Stimulated activated CD4-positive, alpha-beta T cell treated with anti-CD3 and anti-CD28 coated beads, Interleukin-2, amount 100 ng/mL, for 4 hours (primary cell): ENCODE data around the gene MUC16.

Source experiments
- DNase-seq: peaks from one replicate; pipeline ENCODE4 v3.0.0-alpha.2; 2020; ENCODE audit warnings: low read depth

The MUC16 gene

GRCh38 chr19:9008667-9009066, 1.5 kb downstream of the MUC16 start:
- no peak for DNase-seq

- DNase-seq: no peak
Measured at GRCh38 chr19:9000933-9001332, 9.3 kb downstream of the MUC16 start.

- peak; percentile 7 for DNase-seq
Measured at GRCh38 chr19:8988204-8988603, 22.0 kb downstream of the MUC16 start.

GRCh38 chr19:8986296-8986695, 23.9 kb downstream of the MUC16 start:
- no peak for DNase-seq

GRCh38 chr19:8973501-8974091, 36.6 kb downstream of the MUC16 start:
- DNase-seq: no peak

- DNase-seq: no peak
Measured at GRCh38 chr19:8965887-8966286, 44.3 kb downstream of the MUC16 start.
